HS-5 (cell line): ENCODE results near the gene ANO4.

Experiments used
- DNase-seq: peaks from one replicate; pipeline ENCODE4 v3.0.0-alpha.2; 2012; ENCODE audit warnings: low read depth

The ANO4 gene

GRCh38 chr12:100992194-100992593, 197.6 kb downstream of the ANO4 start:
- DNase-seq, result no peak

GRCh38 chr12:100993916-100994450, 199.4 kb downstream of the ANO4 start:
- DNase-seq, result no peak

GRCh38 chr12:100995201-100995600, 200.6 kb downstream of the ANO4 start:
- DNase-seq, result no peak

- DNase-seq, result no peak
These were observed 201.2 kb downstream of the ANO4 start for GRCh38 chr12:100995771-100996170.

GRCh38 chr12:101001669-101002068, 207.1 kb downstream of the ANO4 start:
- DNase-seq, result no peak

GRCh38 chr12:101002696-101003419, 208.3 kb downstream of the ANO4 start:
- DNase-seq, result no peak

- DNase-seq, result no peak
These were observed 210.3 kb downstream of the ANO4 start for GRCh38 chr12:101004898-101005297.

- DNase-seq, result no peak
These were observed 214.7 kb downstream of the ANO4 start for GRCh38 chr12:101009274-101009673.

- no peak for DNase-seq
These were observed 216.3 kb downstream of the ANO4 start for GRCh38 chr12:101010896-101011295.

GRCh38 chr12:101013993-101014392, 219.4 kb downstream of the ANO4 start:
- DNase-seq, result no peak

GRCh38 chr12:101015044-101015443, 220.5 kb downstream of the ANO4 start:
- no peak for DNase-seq

GRCh38 chr12:101018540-101018939, 224.0 kb downstream of the ANO4 start:
- peak; percentile 78 for DNase-seq

- no peak for DNase-seq
These were observed 224.6 kb downstream of the ANO4 start for GRCh38 chr12:101019201-101019600.

- no peak for DNase-seq
These were observed 225.1 kb downstream of the ANO4 start for GRCh38 chr12:101019667-101020066.

GRCh38 chr12:101021442-101021841, 226.9 kb downstream of the ANO4 start:
- DNase-seq, result no peak

GRCh38 chr12:101021911-101022388, 227.4 kb downstream of the ANO4 start:
- DNase-seq, result peak; percentile 96

- no peak for DNase-seq
These were observed 232.6 kb downstream of the ANO4 start for GRCh38 chr12:101027200-101027599.

GRCh38 chr12:101027816-101028215, 233.2 kb downstream of the ANO4 start:
- DNase-seq, result no peak

- no peak for DNase-seq
These were observed 243.8 kb downstream of the ANO4 start for GRCh38 chr12:101038289-101038871.

GRCh38 chr12:101039848-101040531, 245.4 kb downstream of the ANO4 start:
- no peak for DNase-seq

- no peak for DNase-seq
These were observed 246.4 kb downstream of the ANO4 start for GRCh38 chr12:101040936-101041335.

GRCh38 chr12:101042211-101042610, 247.6 kb downstream of the ANO4 start:
- no peak for DNase-seq

GRCh38 chr12:101044512-101045059, 250.0 kb downstream of the ANO4 start:
- no peak for DNase-seq
